GM12878 (cell line): Measurements from ENCODE around the gene GNAQ. TPM values are rescaled to one million over a fixed set of nuclear protein-coding genes. Genes with fewer than 3 reads are reported as not detected.

Experiments
- ATAC-seq: fragments of 200-7000 bp; cut with Tn5 transposase; 3 replicates; pipeline ENCODE4 v1.9.1; 2020; ENCODE audit warnings: mild to moderate bottlenecking, moderate library complexity
- BruUV-seq: library from RNA; stranded (reverse); fragments of 400-500 nt; replicated peaks from 2 replicates; lab custom pipeline; 2021; lab: Mats Ljungman, UMichigan
- CTCF ChIA-PET: fragments of 300-600 bp; sonication (Branson Sonifier 250); formaldehyde crosslinking; extraction: SDS; loops from one replicate; lab custom pipeline; 2021; ENCODE audit warnings: inconsistent platforms; lab: Yijun Ruan, JAX
- POLR2A ChIA-PET: fragments of 350-600 bp; formaldehyde crosslinking; extraction: SDS; loops from one replicate; lab custom pipeline; 2021; ENCODE audit warnings: inconsistent platforms; lab: Charles Lee
- RAD21 ChIA-PET: fragments of 300-600 bp; sonication (Branson Sonifier 250); formaldehyde crosslinking; loops from one replicate; lab custom pipeline; 2023; ENCODE audit warnings: antibody characterized with exemption; ENCODE audit not compliant: unreplicated experiment; lab: Charles Lee
- SMC1A ChIA-PET: fragments of 300-600 bp; sonication (Branson Sonifier 250); formaldehyde crosslinking; loops from one replicate; lab custom pipeline; 2023; ENCODE audit not compliant: unreplicated experiment, uncharacterized antibody; lab: Charles Lee
- DNase-seq: peaks from one replicate; pipeline ENCODE4 v3.0.0-alpha.2; 2011; ENCODE audit warnings: low read depth, low spot score
- FAIRE-seq: peaks from 3 replicates; lab custom pipeline; 2011; peaks lifted over from hg19 to GRCh38; lab: Jason Lieb, UNC
- H2AFZ ChIP-seq: 2 replicates; pipeline ENCODE4 v1.6.0; 2011; ENCODE audit warnings: low read depth, low read length, control low read depth; ENCODE audit not compliant: control insufficient read depth
- H3K27ac ChIP-seq: 2 replicates; pipeline ENCODE4 v1.5.1; 2011; ENCODE audit warnings: control low read depth; ENCODE audit not compliant: control insufficient read depth, insufficient read depth
- H3K27me3 ChIP-seq, 2 experiments: replicated peaks in 1 of 2; 2 replicates each; pipeline versions ENCODE4 v1.6.0 to v1.6.1; 2011; ENCODE audit warnings: low read length in 1 of 2; ENCODE audit not compliant: control insufficient read depth in 2 of 2, insufficient read depth in 2 of 2
- H3K36me3 ChIP-seq, 2 experiments: 2 replicates each; pipeline ENCODE4 v1.5.1; 2011; ENCODE audit warnings: low read length in 1 of 2; ENCODE audit not compliant: control insufficient read depth in 2 of 2, insufficient read depth in 2 of 2
- H3K4me1 ChIP-seq: 2 replicates; pipeline ENCODE4 v1.6.1; 2011; ENCODE audit warnings: mild to moderate bottlenecking, low read length, moderate library complexity, mixed read lengths; ENCODE audit not compliant: control insufficient read depth, insufficient read depth
- H3K4me2 ChIP-seq: 2 replicates; pipeline ENCODE4 v1.6.0; 2011; ENCODE audit warnings: control low read depth; ENCODE audit not compliant: control insufficient read depth, insufficient read depth
- H3K4me3 ChIP-seq: fragments of 200-600 bp; sonication (generic); 2 replicates; pipeline ENCODE4 v1.5.1; 2016
- H3K79me2 ChIP-seq: 2 replicates; pipeline ENCODE4 v1.6.0; 2011; ENCODE audit warnings: low read length; ENCODE audit not compliant: control insufficient read depth, insufficient read depth
- H3K9ac ChIP-seq: 2 replicates; pipeline ENCODE4 v1.8.0; 2011; ENCODE audit warnings: low read length, control low read depth, mixed read lengths; ENCODE audit not compliant: control insufficient read depth, insufficient read depth
- H3K9me3 ChIP-seq: replicated peaks from 3 replicates; pipeline ENCODE4 v1.5.1; 2011; ENCODE audit warnings: mild to moderate bottlenecking, low read length; ENCODE audit not compliant: control insufficient read depth, insufficient read depth
- H4K20me1 ChIP-seq: 2 replicates; pipeline ENCODE4 v1.6.0; 2011; ENCODE audit not compliant: control insufficient read depth, insufficient read depth
- CTCF ChIP-seq, 3 experiments: IDR thresholded peaks in 2 of 3; conservative IDR thresholded peaks in 1 of 3; 2 replicates each; pipeline ENCODE4 v1.5.1; 2011; ENCODE audit warnings: low read depth in 3 of 3, low read length in 3 of 3, mild to moderate bottlenecking in 3 of 3, control low read depth in 2 of 3, moderate library complexity in 2 of 3, inconsistent platforms in 1 of 3, mixed read lengths in 1 of 3; ENCODE audit not compliant: control insufficient read depth in 2 of 3, insufficient read depth in 1 of 3; ENCODE audit errors: extremely low read depth in 1 of 3
- ESRRA ChIP-seq: IDR thresholded peaks from 2 replicates; pipeline ENCODE4 v1.6.1; 2012; ENCODE audit warnings: mild to moderate bottlenecking, low read length, improper control_type of control experiment
- IKZF1 ChIP-seq: fragments of 450-650 bp; conservative IDR thresholded peaks from 2 replicates; pipeline ENCODE4 v1.6.1; 2017; ENCODE audit warnings: antibody characterized with exemption, mild to moderate bottlenecking
- MYB ChIP-seq: fragments of 150-350 bp; IDR thresholded peaks from 2 replicates; pipeline ENCODE4 v1.6.1; 2014; ENCODE audit warnings: mild to moderate bottlenecking, low read depth, low read length, borderline replicate concordance
- RAD21 ChIP-seq: IDR thresholded peaks from 2 replicates; pipeline ENCODE4 v1.6.1; 2011; ENCODE audit warnings: mild to moderate bottlenecking, low read depth, low read length, moderate library complexity; ENCODE audit not compliant: insufficient read depth
- SMC3 ChIP-seq: IDR thresholded peaks from 2 replicates; pipeline ENCODE4 v1.6.1; 2011; ENCODE audit warnings: low read length, improper control_type of control experiment, borderline replicate concordance
- SPI1 ChIP-seq: IDR thresholded peaks from 2 replicates; pipeline ENCODE4 v1.6.1; 2011; ENCODE audit warnings: low read depth, mild to moderate bottlenecking, low read length, moderate library complexity, borderline replicate concordance; ENCODE audit not compliant: insufficient read depth
- ZNF274 ChIP-seq: IDR thresholded peaks from one replicate; pipeline ENCODE4 v1.8.0; 2011; ENCODE audit not compliant: insufficient read length, insufficient read depth
- ZNF384 ChIP-seq: IDR thresholded peaks from 2 replicates; pipeline ENCODE4 v1.6.1; 2012; ENCODE audit warnings: low read depth, mild to moderate bottlenecking, low read length, improper control_type of control experiment, borderline replicate concordance
- WGBS: methylation state at CpG from one replicate; pipeline ENCODE4 v1.1.6; 2016; ENCODE audit warnings: low lambda C conversion rate; ENCODE audit not compliant: insufficient replicate concordance, insufficient coverage; ENCODE audit errors: missing lambda C conversion rate; 5-methylcytosine and 5-hydroxymethylcytosine counted together
- in situ Hi-C: fragments of 300-500 bp; cut with MboI; formaldehyde crosslinking; loops from 9 replicates; pipeline ENCODE4 v1.14.3; 2018; ENCODE audit warnings: mixed read lengths
- intact Hi-C: fragments of 100-400 bp; cut with micrococcal nuclease; formaldehyde crosslinking; loops from one replicate; pipeline ENCODE4 v1.14.2; 2022; ENCODE audit not compliant: unreplicated experiment
- polyA plus RNA-seq, 11 experiments: library from polyadenylated mRNA; depleted of rRNA in 4 of 11; unstranded in 6 of 11; stranded (reverse) in 5 of 11; fragments of >200 nt; fragmentation: Nextera tagmentation in 4 of 11; fragmentation: Illumina TruSeq in 1 of 11; extraction: Ambion mirVana in 4 of 11; extraction: Trizol in 1 of 11; gene quantifications; 1 replicate in 1 of 11; 2 replicates in 10 of 11; pipeline versions ENCODE4 v1.2.1 to v1.2.3, GENCODE V29; 2011 to 2016; ENCODE audit warnings: inconsistent platforms in 2 of 11, missing spikeins in 2 of 11, low read depth in 1 of 11
- total RNA-seq, 4 experiments: library from RNA; depleted of rRNA in 3 of 4; stranded (reverse); fragments of >200 nt in 3 of 4; fragmentation: Illumina TruSeq in 1 of 4; extraction: Trizol in 1 of 4; gene quantifications; 2 replicates each; pipeline versions ENCODE4 v1.2.1 to v1.2.3, GENCODE V29; 2013 to 2021

GNAQ gene
- total and polyA plus RNA-seq, 10 of the 15 experiments (the other 5 are each of a cell fraction or from before 2014, with no cell fraction given) = 0.15 to 47.2 (median 0.49) TPM

DNA sequence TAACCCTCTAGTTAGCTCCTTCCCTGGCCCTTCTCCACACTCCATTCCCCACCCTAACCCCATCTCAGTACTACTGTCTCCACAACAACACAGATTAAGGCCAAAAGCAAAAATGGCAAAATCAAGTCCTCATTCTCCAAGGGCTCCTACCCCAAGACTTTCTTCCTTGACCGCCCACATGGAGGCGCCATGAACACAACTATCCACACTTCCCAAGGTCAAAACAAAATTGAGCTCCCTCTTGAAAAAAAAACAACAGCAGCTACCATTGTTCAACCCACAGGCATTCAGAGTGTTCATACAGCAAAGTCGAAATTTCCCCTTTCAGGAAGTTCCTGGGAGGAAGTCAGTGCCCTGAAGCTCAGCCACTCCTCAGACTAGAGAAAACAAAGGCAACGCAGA, 54.4 kb downstream of the GNAQ start:
- in situ Hi-C loops (no loop called here), intact Hi-C loops (loop anchor here (1.0 to 5.0 kb wide), 3 partner anchors 60 to 236 kb away; no protein-coding TSS in a partner anchor)
- Histone ChIP-seq H3K4me2 (no peak overlapping the region), H4K20me1 (no peaks in the 10 kb centered on the region), H3K9me3 (no peaks in the 10 kb centered on the region), H3K27me3 (0 out of 4 replicates have a peak, but pooled peaks cover 0 to 2% of the 10 kb centered on the region in 2 experiments), H3K36me3 (no peaks in the 10 kb centered on the region), H3K79me2 (no peaks in the 10 kb centered on the region), H3K4me3 (no peak overlapping the region), H3K4me1 (no peaks in the 10 kb centered on the region), H3K27ac (no peak overlapping the region), H3K9ac (no peak overlapping the region), H2AFZ (no peak overlapping the region)
- ChIA-PET POLR2A (interaction anchor here (0.6 to 2.5 kb wide), 12 partner anchors 16 to 142 kb away, joined by 3 to 11 read pairs (median 4); no protein-coding TSS in a partner anchor), SMC1A (interaction anchor here (0.6 to 9.6 kb wide), 54 partner anchors 11 to 520 kb away, joined by 3 to 145 read pairs (median 5); partner anchors contain the start of gene GNAQ), CTCF (interaction anchor here (0.6 to 7.5 kb wide), 40 partner anchors 12 to 521 kb away, joined by 3 to 153 read pairs (median 4); no protein-coding TSS in a partner anchor), RAD21 (interaction anchor here (0.5 to 9.5 kb wide), 45 partner anchors 12 to 393 kb away, joined by 3 to 123 read pairs (median 5); partner anchors contain the start of gene GNAQ)
- BruUV-seq = no TSS peak
- TF ChIP-seq MYB (no peak), CTCF (IDR thresholded peaks at IDR 0.05 in 2 of 3, conservative IDR thresholded peaks at IDR 0.05 in 1 of 3; ENCODE audit: control insufficient read depth in 2 of 3, extremely low read depth in 1 of 3, insufficient read depth in 1 of 3, low read depth in 3 of 3, low read length in 3 of 3) (peak; percentile 24 to 44 (median 35); a peak in 4 of 6 replicates), SMC3 (peak; percentile 45; the same call in 1 of the 2 replicates), ESRRA (peak; percentile 51; the same call in 1 of the 2 replicates), SPI1 (0 out of 2 replicates have a peak, but pooled peaks have one; percentile 6), RAD21 (peak; percentile 44), ZNF384 (peak; percentile 54; the same call in 1 of the 2 replicates), IKZF1 (peak; percentile 40), ZNF274 (no peak)
- FAIRE-seq (no peak), DNase-seq (no peak), ATAC-seq (peak; percentile 44)
- WGBS = 13% methylated on average over 4 of the region's 4 CpGs
